SK-N-SH treated with all-trans-retinoic acid at 6 μM for 48 hours (cell line): Measurements from ENCODE around the gene KCNG2.

Experiments
- ARNTL ChIP-seq: fragments of 450-650 bp; formaldehyde crosslinking; IDR thresholded peaks from 2 replicates; pipeline ENCODE4 v1.5.0; 2020; ENCODE audit warnings: low read depth, mild to moderate bottlenecking, moderate library complexity, borderline replicate concordance
- CREB5 ChIP-seq: fragments of 250-450 bp; sonication (Bioruptor Pico); IDR thresholded peaks from 2 replicates; pipeline ENCODE4 v1.5.1; 2020; ENCODE audit warnings: low read depth, mild to moderate bottlenecking, moderate library complexity
- CSRNP3 ChIP-seq: fragments of 250-450 bp; sonication (Bioruptor Pico); IDR thresholded peaks from 2 replicates; pipeline ENCODE4 v1.5.1; 2021; ENCODE audit warnings: mild to moderate bottlenecking, moderate library complexity
- ESRRG ChIP-seq: fragments of 250-450 bp; sonication (Bioruptor Pico); IDR thresholded peaks from 2 replicates; pipeline ENCODE4 v1.6.1; 2021; ENCODE audit warnings: mild to moderate bottlenecking
- ISL1 ChIP-seq: fragments of 250-450 bp; sonication (Bioruptor Pico); IDR thresholded peaks from 2 replicates; pipeline ENCODE4 v2.1.2; 2022; ENCODE audit warnings: mild to moderate bottlenecking, moderate library complexity
- PATZ1 ChIP-seq: fragments of 250-450 bp; sonication (Bioruptor Pico); IDR thresholded peaks from 2 replicates; pipeline ENCODE4 v1.8.0; 2020; ENCODE audit warnings: mild to moderate bottlenecking, moderate library complexity, borderline replicate concordance
- PPARA ChIP-seq: fragments of 250-450 bp; sonication (Bioruptor Pico); IDR thresholded peaks from 2 replicates; pipeline ENCODE4 v1.5.0; 2020; ENCODE audit warnings: mild to moderate bottlenecking, borderline replicate concordance
- RARB ChIP-seq: fragments of 250-450 bp; sonication (Bioruptor Pico); IDR thresholded peaks from 2 replicates; pipeline ENCODE4 v1.8.0; 2021; ENCODE audit warnings: mild to moderate bottlenecking, moderate library complexity
- TOX ChIP-seq: fragments of 250-450 bp; sonication (Bioruptor Pico); IDR thresholded peaks from 2 replicates; pipeline ENCODE4 v1.8.0; 2021; ENCODE audit warnings: mild to moderate bottlenecking, moderate library complexity, borderline replicate concordance
- ZFP3 ChIP-seq: fragments of 250-450 bp; sonication (Bioruptor Pico); IDR thresholded peaks from 2 replicates; pipeline ENCODE4 v1.5.0; 2020; ENCODE audit warnings: mild to moderate bottlenecking, moderate library complexity
- ZNF565 ChIP-seq: fragments of 450-650 bp; formaldehyde crosslinking; conservative IDR thresholded peaks from 2 replicates; pipeline ENCODE4 v1.5.0; 2020; ENCODE audit warnings: low read depth, mild to moderate bottlenecking, moderate library complexity
- ZNF70 ChIP-seq: fragments of 450-650 bp; formaldehyde crosslinking; IDR thresholded peaks from 2 replicates; pipeline ENCODE4 v1.5.0; 2020; ENCODE audit warnings: mild to moderate bottlenecking, moderate library complexity
- ZNF8 ChIP-seq: fragments of 450-650 bp; formaldehyde crosslinking; IDR thresholded peaks from 2 replicates; pipeline ENCODE4 v1.5.0; 2020; ENCODE audit warnings: mild to moderate bottlenecking, moderate library complexity

GRCh38 chr18:79826966-79827365 is 29.2 kb downstream of the KCNG2 start:
- TF ChIP-seq CREB5 (CRISPR knock-in tag): no peak
- TF ChIP-seq RARB (CRISPR knock-in tag): no peak
- no peak for TF ChIP-seq PATZ1 (CRISPR knock-in tag)
- no peak for TF ChIP-seq ISL1
- TF ChIP-seq ARNTL (CRISPR knock-in tag): no peak
- no peak for TF ChIP-seq ZFP3 (CRISPR knock-in tag)
- no peak for TF ChIP-seq ZNF70 (CRISPR knock-in tag)
- no peak for TF ChIP-seq ZNF565 (CRISPR knock-in tag)
- no peak for TF ChIP-seq CSRNP3 (CRISPR knock-in tag)
- TF ChIP-seq ZNF8: no peak
- TF ChIP-seq TOX (CRISPR knock-in tag): no peak
- TF ChIP-seq PPARA (CRISPR knock-in tag): no peak
- no peak for TF ChIP-seq ESRRG
